Peyer's patch (tissue), 4 donors: ENCODE data around the gene THAP4.

Experiments used
- CTCF ChIP-seq, 6 experiments: fragments of 450-650 bp in 4 of 6; fragments of 200-600 bp in 2 of 6; sonication (generic) in 1 of 6; IDR thresholded peaks; one replicate each; pipeline ENCODE4 v1.5.1; 2017 to 2019; ENCODE audit warnings: antibody characterized with exemption in 6 of 6, mild to moderate bottlenecking in 3 of 6, moderate library complexity in 1 of 6
- POLR2A ChIP-seq, 2 donors: fragments of 450-650 bp; IDR thresholded peaks; one replicate each; pipeline ENCODE4 v1.5.1; 2017; ENCODE audit warnings: antibody characterized with exemption in 2 of 2, mild to moderate bottlenecking in 2 of 2, moderate library complexity in 2 of 2

- no peak for TF ChIP-seq CTCF (IDR thresholded peaks at IDR 0.05)
- TF ChIP-seq POLR2A (IDR thresholded peaks at IDR 0.05) = no peak
These were observed 72.9 kb downstream of the THAP4 start for GRCh38 chr2:241563981-241564595.
